T-helper 1 cell treated with Interleukin-12 subunit alpha and Interleukin-12 subunit beta and Interleukin-4 antibody, amounts not matched to agents 30 μg/mL and 1 μg/mL, for 36 hours (primary cell): Measurements from ENCODE around the gene SHROOM3.
"Not testable (repeated sequence)": the region's sequence is repeated elsewhere in the genome, so short reads cannot be mapped to it uniquely, and the experiment has no call there.

ENCODE experiments used
- H3K27ac Mint-ChIP-seq: one replicate; pipeline ENCODE4 v1.8.0; 2021; ENCODE audit warnings: mild to moderate bottlenecking, mixed read lengths
- H3K27me3 Mint-ChIP-seq: one replicate; pipeline ENCODE4 v1.8.0; 2021; ENCODE audit warnings: low read depth, mixed read lengths
- H3K36me3 Mint-ChIP-seq: one replicate; pipeline ENCODE4 v1.8.0; 2021; ENCODE audit warnings: low read depth, mixed read lengths
- H3K4me1 Mint-ChIP-seq: one replicate; pipeline ENCODE4 v1.8.0; 2021; ENCODE audit warnings: low read depth, mixed read lengths
- H3K4me3 Mint-ChIP-seq: one replicate; pipeline ENCODE4 v1.8.0; 2021; ENCODE audit warnings: mild to moderate bottlenecking, moderate library complexity, mixed read lengths
- H3K9me3 Mint-ChIP-seq: one replicate; pipeline ENCODE4 v1.8.0; 2021; ENCODE audit warnings: mixed read lengths

Gene SHROOM3

DNA sequence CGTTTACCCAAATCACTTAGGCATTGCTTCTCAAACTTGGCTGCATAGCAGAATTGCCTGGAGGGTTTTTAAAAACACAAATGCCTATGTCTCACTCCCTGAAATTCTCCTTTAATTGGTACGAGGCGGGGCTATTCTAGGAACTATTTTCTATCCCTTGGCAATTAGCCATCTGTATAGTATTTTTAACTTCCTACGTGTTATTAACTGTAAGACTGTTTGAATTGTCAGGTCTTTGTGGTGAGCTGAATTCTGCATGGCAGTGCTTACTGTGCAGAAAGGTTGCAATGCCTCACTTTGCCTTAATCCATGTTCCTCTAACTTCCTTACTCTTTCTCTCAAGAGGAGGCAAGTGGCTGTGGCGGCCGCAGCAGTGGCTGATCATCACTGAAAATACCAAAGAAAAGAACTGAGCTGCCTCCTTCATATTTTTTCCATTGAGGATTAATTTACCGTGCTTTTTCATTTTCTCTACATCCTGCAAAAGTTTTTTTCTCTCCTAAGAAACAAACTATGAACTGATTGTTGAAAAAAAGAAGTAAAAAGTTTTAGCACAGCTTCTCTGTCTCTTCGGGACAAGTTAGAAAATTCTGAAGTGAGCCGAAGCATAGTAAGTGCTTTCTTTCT lies at the start of gene SHROOM3:
SHROOM3 (plus strand) TSS at position 329 of the 627 bp plus-strand sequence. CDS start 824 bp downstream, outside the sequence.
- Mint-ChIP-seq H3K4me1 (no peaks in the 10 kb centered on the region), H3K27me3 (peaks cover 45% of the 10 kb centered on the region)

DNA sequence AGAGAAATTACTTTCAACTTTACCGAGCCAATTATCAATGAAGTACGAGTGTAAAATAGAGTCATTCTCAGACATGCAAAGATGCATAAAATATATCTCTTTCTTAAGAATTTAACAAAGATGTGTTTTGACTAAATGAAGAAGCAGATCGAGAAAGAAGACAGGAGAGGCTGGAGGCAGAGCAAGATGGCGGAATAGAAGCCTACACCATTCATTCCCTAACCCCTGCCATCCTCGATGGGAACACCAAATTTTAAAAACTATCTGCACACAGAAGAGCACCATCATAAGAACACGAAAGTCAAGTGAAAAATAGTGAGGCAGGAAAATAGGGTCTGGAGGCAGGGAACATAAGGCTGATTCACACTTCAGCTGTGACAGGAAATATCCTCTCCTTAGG lies 49.1 kb upstream of the SHROOM3 start:
- Mint-ChIP-seq H3K4me3 (no peak overlapping the region), H3K4me1 (no peaks in the 10 kb centered on the region), H3K36me3 (no peaks in the 10 kb centered on the region), H3K9me3 (peaks cover 7% of the 10 kb centered on the region), H3K27me3 (peaks cover 18% of the 10 kb centered on the region), H3K27ac (no peak overlapping the region)

More for the DNA sequence above, at the start of gene SHROOM3:
- Mint-ChIP-seq H3K9me3 (no peaks in the 10 kb centered on the region), H3K27ac (no peak within 1 kb of the TSS), H3K36me3 (no peaks in the 10 kb centered on the region), H3K4me3 (no peak within 1 kb of the TSS)

DNA sequence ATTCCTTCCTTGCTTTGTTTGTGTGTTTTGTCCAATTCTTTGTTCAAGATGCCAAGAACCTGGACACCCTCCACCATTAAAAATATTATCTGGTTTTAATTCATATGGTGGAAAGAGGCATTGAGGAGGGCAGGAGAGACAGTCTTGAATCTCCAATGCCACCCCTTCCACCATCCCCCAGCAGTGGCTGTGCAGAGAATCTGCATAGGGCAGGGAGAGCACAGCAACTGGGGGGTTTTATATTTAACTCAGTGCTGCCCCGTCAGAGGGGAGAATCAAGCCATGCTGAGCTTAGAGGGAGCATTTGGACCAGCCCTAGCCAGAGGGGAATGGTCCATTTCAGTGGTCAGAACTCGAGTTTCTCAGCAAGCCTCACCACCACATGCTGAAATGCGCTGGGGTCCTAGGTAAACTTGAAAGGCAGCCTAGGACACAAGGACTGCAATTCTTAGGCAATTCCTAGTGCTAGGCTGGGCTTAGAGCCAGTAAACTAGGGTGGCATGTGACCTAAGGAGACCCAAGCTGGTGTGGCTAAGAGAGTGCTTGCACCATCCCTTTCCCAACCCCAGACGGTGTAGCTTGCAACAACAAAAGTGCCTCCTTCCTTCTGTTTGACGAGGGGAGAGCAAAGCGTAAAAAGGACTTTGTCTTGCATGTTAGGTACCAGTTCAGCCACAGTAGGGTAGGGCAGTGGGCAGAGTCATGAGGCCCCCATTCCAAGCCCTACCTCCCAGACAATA lies 48.3 kb upstream of the SHROOM3 start:
- Mint-ChIP-seq H3K4me1 (no peaks in the 10 kb centered on the region), H3K27ac (no peak overlapping the region), H3K9me3 (peaks cover 7% of the 10 kb centered on the region), H3K4me3 (no peak overlapping the region), H3K36me3 (no peaks in the 10 kb centered on the region), H3K27me3 (peaks cover 24% of the 10 kb centered on the region)

DNA sequence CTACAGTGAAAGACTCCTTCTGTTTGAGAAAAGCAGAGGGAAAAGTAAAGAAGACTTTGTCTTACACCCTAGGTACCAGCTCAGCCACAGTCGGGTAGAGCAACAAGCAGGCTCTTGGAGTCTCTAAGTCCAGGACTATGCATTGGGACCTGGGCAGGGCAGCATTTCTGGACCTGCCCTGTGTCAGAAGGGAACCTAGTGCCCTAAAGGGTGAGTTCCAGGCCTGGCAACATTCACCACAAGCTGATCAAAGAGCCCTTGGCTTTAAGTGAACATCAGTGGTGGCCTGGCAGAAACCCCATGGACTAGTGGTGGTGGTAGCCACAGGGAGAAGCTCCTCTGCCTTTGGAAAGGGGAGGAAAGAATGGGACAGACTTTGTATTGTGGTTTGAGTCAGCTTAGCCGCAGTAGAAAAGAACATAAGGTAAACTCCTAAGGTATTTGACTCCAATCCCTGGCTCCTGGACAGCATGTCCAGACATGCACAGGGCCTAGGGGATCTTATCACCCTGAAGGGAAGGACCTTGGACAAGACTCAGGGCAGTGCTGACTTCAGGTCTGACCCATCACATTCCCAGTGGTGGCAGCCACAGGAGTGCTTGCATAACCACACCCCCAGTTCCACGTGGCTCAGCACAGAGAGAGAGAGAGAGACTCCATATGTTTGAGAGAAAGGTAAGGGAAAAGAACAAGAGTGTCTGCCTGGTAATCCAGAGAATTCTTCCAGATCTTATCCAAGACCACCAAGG lies 46.7 kb upstream of the SHROOM3 start:
- H3K27me3 Mint-ChIP-seq = peaks cover 37% of the 10 kb centered on the region
- H3K36me3 Mint-ChIP-seq = no peaks in the 10 kb centered on the region

DNA sequence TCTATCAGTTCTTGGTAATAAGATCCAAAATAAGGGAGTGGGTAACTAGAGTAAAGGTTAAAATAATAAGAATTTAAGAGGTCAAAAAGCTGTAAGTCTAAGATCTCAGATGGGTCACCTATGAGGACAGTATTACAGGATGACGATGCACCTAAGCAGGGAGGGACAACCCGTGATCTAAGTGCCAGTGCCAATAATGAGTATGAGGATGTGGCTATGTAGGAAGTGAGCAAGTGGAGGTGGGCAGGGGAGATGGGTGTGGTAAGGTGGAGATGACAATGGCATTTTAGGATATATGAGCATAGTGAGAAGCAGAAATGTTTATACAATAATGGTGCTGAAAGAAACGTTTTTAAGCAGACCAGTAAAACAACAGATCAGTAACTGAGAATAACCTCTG lies 33.4 kb upstream of the SHROOM3 start:
- no peaks in the 10 kb centered on the region for H3K4me1 Mint-ChIP-seq
- H3K27me3 Mint-ChIP-seq = peaks cover 39% of the 10 kb centered on the region
- H3K4me3 Mint-ChIP-seq = no peak overlapping the region
- no peaks in the 10 kb centered on the region for H3K36me3 Mint-ChIP-seq
- H3K27ac Mint-ChIP-seq = no peak overlapping the region
- H3K9me3 Mint-ChIP-seq = no peaks in the 10 kb centered on the region

More for the DNA sequence above, 46.7 kb upstream of the SHROOM3 start:
- Mint-ChIP-seq H3K27ac (no peak overlapping the region), H3K4me1 (no peaks in the 10 kb centered on the region), H3K9me3 (peaks cover 7% of the 10 kb centered on the region), H3K4me3 (no peak overlapping the region)

DNA sequence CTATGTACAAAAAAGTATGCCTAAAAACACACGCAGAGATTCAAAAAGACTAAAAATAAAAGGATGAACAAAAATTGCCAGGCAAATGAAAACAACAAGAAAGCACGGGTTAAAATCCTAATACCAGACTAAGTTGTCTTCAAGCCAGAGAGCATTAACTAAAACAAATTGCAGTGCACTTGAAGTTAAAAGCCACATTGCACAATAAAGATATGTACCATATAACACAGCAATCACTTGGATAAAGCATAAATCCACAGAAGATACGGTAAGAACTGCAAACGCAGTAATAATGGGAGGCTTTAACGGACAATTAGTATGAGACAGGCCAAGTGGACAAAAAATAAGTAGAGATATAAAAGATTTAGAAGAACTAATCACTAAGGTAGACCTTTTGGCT lies 28.9 kb upstream of the SHROOM3 start:
- peaks cover 2% of the 10 kb centered on the region for H3K4me1 Mint-ChIP-seq
- peaks cover 38% of the 10 kb centered on the region for H3K27me3 Mint-ChIP-seq
- H3K9me3 Mint-ChIP-seq = no peaks in the 10 kb centered on the region
- H3K27ac Mint-ChIP-seq = no peak overlapping the region
- no peak overlapping the region for H3K4me3 Mint-ChIP-seq
- no peaks in the 10 kb centered on the region for H3K36me3 Mint-ChIP-seq

DNA sequence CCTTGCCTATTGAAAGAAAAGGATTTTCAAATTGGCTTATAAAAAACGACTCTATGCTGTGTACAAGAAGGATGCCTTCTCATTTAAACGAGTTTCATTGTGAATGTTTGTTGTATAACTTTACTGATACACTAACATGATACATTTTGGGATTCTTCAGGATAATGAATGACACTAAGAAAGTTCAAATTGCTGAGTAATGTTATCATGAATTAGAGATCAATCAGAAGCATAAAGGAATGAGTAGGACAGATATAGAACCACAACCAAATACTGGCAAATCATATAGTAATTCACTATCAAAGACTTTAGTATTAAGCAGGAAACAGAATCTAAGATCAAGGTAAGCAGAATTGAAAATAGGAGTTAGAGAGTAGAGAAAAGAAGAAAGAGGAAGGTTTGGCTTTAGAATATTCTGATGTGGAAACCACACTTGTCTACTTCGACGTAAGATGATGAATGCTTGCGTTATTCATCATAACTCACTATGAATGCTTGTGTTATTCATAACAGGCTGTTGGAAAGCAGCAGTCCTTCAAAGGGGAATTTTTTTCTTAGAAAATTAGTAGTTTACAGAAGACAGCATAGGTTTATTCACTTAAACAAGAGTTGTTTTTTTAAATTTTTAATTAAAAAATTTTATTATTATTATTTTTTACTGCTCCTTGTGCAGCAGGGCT lies 27.4 kb upstream of the SHROOM3 start:
- H3K27ac Mint-ChIP-seq = no peak overlapping the region
- peaks cover 31% of the 10 kb centered on the region for H3K27me3 Mint-ChIP-seq
- no peaks in the 10 kb centered on the region for H3K36me3 Mint-ChIP-seq
- no peaks in the 10 kb centered on the region for H3K9me3 Mint-ChIP-seq
- H3K4me1 Mint-ChIP-seq = peaks cover 2% of the 10 kb centered on the region
- no peak overlapping the region for H3K4me3 Mint-ChIP-seq

DNA sequence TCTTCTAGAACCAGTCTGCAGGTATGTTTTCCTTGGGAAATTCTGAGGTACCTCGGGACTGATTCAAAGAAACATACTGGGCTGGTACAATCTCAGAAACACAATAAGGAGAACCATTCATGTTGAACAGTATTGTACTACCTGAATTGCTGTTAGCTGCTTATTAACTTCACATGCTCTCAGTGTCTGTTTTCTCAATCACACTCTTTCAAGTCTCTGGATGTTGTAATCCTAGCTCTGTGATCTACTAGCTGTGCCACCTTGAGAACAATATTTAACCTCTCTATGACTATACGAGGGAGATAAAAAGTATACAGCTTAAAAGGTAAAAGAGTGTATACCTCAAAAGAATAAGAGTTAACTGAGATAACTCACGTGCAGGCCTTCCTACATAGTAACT lies 24.4 kb upstream of the SHROOM3 start:
- H3K36me3 Mint-ChIP-seq = no peaks in the 10 kb centered on the region
- no peaks in the 10 kb centered on the region for H3K9me3 Mint-ChIP-seq
- H3K27ac Mint-ChIP-seq = no peak overlapping the region
- H3K4me1 Mint-ChIP-seq = peaks cover 2% of the 10 kb centered on the region
- H3K27me3 Mint-ChIP-seq = peaks cover 11% of the 10 kb centered on the region
- H3K4me3 Mint-ChIP-seq = no peak overlapping the region

DNA sequence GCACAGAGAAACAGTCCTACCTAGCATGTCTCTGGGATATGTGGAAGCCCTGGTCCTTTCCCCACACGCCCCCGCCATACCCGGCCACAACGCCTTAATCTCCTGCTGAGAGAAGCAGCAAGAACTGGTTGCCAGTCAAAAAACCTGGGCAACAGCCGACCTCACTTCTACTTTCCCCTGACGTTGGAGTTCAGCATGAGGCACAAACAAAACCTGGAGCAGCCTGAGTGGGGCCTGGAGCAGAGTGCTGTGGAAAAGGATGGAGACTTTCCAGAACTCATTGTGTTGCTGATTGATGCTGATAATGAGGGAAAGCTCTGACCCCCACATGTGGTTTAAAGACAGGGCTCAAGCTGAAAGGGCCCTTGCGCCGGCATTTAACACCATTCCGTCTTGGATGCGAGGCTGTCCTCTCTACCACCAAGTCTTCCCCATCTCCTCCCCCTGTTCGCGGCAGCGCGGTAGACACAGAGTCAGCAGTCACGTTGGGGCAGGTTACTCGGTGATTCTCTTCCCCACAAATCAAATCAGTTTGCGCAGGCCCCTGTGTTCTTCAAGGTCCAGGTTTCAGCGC lies 14.8 kb upstream of the SHROOM3 start:
- peaks cover 5% of the 10 kb centered on the region for H3K4me1 Mint-ChIP-seq
- H3K36me3 Mint-ChIP-seq = no peaks in the 10 kb centered on the region
- H3K27ac Mint-ChIP-seq = no peak overlapping the region
- H3K9me3 Mint-ChIP-seq = no peaks in the 10 kb centered on the region
- peak overlapping the region; percentile 14 for H3K4me3 Mint-ChIP-seq
- H3K27me3 Mint-ChIP-seq = peaks cover 47% of the 10 kb centered on the region

DNA sequence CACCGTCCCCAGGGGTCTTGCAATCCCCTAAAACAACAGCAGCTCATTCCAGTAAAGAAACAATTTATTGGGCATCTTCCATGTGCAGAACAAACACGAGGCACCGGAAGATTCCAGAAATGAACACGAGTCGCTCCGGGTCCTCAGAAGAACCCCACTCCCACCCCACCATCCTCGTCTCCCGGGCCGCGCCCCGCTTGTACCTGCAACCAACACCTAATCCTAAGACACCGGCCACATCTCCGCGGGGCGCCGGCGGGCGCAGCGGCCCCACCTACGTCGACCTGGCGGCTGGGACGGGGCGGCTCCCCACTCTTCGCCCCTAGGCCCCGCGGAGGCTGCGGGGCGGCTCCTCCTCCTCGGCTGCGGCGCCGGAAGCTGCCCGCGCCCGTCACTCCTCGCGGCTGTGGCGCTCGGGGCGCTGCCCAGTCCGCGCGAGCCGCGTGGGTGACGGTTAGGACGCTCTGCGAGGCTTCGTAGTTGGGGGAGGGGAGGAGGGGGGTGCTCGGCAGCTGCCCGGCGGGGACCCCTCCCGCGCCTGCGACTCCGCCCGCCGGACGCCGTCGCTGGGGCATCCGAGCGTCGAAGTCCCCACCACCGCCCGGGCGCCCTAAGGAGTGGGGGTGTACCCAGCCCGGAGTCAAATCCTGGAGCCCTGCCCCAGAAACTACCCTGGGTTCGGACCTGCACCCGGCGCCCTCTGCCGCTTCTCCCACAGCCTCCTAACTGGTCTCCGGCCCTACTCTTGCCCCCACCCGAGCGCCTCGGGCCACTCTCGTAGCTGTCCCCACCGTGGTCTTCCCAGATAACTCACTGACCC lies 14.1 kb upstream of the SHROOM3 start, which contains the start of gene CCDC158:
CCDC158 (minus strand) TSS at position 380 of the 820 bp plus-strand sequence. CDS start 17,934 bp downstream, outside the sequence.
- no peak within 1 kb of the TSS for H3K27ac Mint-ChIP-seq
- H3K4me3 Mint-ChIP-seq = peak within 1 kb of the TSS; percentile 60
- peaks cover 5% of the 10 kb centered on the region for H3K4me1 Mint-ChIP-seq
- peaks cover 53% of the 10 kb centered on the region for H3K27me3 Mint-ChIP-seq
- no peaks in the 10 kb centered on the region for H3K36me3 Mint-ChIP-seq
- no peaks in the 10 kb centered on the region for H3K9me3 Mint-ChIP-seq

DNA sequence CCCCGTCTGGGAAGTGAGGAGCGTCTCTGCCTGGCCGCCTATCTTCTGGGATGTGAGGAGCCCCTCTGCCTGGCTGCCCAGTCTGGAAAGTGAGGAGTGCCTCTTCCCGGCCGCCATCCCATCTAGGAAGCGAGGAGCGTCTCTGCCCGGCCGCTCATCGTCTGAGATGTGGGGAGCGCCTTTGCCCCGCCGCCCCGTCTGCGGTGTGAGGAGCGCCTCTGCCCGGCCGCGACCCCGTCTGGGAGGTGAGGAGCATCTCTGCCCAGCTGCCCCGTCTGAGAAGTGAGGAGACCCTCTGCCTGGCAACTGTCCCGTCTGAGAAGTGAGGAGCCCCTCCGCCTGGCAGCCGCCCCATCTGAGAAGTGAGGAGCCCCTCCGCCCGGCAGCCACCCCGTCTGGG lies 11.9 kb upstream of the SHROOM3 start:
- not testable (repeated sequence) for H3K4me3 Mint-ChIP-seq, H3K36me3 Mint-ChIP-seq

DNA sequence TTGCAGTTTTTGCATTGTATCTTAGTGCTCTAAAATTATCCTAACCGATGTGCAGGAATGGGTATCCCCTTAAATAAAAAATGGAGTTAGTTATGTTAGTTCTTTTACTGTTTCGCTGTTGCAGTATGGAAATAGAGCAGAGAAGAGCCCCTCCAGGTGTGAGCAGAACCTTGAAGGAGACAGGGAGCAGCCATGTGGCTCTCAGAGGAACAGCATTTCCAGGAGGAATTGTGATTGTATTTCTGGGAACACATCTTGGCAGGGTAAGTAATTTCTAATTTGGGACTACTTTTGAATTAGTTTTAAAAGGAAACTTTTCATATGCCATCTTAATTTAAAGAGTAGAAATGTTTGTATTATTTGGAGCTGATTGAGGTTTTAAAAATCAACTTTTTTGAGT lies 8.8 kb upstream of the SHROOM3 start:
- H3K27ac Mint-ChIP-seq = no peak overlapping the region
- no peaks in the 10 kb centered on the region for H3K9me3 Mint-ChIP-seq
- H3K4me3 Mint-ChIP-seq = no peak overlapping the region
- peaks cover 2% of the 10 kb centered on the region for H3K4me1 Mint-ChIP-seq
- H3K36me3 Mint-ChIP-seq = no peaks in the 10 kb centered on the region
- H3K27me3 Mint-ChIP-seq = peaks cover 27% of the 10 kb centered on the region

More for the DNA sequence above, 11.9 kb upstream of the SHROOM3 start:
- H3K27me3 Mint-ChIP-seq = peaks cover 50% of the 10 kb centered on the region
- H3K4me1 Mint-ChIP-seq, H3K27ac Mint-ChIP-seq, H3K9me3 Mint-ChIP-seq: not testable (repeated sequence)

DNA sequence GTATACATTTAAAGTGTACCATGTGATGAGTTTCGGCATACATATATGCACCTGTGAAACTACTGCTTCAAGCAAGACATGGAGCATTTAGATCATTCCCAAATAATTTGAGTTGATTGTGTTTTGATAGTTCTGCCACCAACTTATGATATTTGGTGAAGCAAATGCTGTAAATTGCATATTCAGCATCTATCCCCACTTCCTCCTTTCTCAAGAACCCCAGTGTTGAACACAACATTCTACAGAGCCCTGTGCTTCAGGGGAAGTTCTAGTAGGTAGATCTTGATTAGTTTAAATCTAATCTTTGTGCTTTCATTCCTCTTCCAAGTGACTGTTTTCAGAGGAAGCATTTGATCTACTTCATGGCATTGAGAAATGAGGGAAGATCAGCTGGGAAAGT lies 5.4 kb upstream of the SHROOM3 start:
- Mint-ChIP-seq H3K27ac (no peak overlapping the region), H3K36me3 (no peaks in the 10 kb centered on the region), H3K27me3 (peaks cover 28% of the 10 kb centered on the region), H3K9me3 (no peaks in the 10 kb centered on the region), H3K4me1 (no peaks in the 10 kb centered on the region), H3K4me3 (no peak overlapping the region)
